AG09319 (cell line): ENCODE results near the gene TBCE.

Experiments used
- DNase-seq: peaks from one replicate; pipeline ENCODE4 v3.0.0-alpha.2; 2010; ENCODE audit warnings: low read depth; ENCODE audit errors: extremely low read depth
- TF ChIP-seq, protein P1 (sequence below): IDR thresholded peaks from 2 replicates; pipeline ENCODE4 v1.5.1; 2011; ENCODE audit warnings: low read depth, mild to moderate bottlenecking, inconsistent platforms, low read length, moderate library complexity

TBCE gene

DNA sequence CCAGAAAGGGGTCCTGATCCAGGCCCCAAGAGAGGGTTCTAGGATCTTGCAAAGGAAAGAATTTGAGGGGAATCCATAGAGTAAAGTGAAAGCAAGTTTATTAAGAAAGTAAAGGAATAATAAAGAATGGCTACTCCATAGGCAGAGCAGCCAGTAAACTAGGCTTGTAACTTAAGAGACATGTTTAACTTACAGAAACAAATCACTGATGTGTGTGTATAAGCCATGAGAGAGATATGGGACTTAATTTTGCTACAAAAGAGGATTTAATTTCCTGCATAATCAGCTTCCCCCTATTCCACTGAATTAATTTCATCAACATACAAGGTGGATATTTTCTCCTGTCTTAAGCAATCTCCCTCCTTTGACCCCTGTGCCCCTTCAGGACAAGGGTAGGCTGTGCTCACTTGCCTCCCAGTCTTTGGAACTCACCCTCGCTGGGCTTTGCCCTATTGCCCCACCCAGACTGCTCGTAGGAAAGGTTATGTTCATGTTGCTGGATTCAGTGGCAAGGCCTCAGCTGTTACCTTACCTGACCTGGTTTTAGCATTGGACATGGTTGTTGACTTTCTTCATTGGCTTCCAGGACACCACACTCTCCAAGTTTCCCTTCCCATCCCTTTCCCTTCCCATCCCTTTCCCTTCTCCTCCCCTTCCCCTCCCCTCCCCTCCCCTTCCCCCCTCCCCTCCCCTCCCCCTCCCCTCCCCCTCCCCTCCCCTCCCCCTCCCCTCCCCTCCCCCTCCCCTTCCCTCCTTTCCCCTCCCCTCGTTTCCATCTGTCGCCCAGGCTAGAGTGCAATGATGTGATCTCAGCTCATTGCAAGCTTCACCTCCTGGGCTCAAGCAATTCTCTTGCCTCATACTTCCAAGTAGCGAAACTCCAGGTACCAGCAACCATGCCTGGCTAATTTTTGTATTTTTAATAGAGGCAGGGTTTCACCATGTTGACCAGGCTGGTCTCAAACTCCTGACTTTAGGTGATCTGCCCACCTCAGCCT is 44.6 kb downstream of the TBCE start:
- TF ChIP-seq, protein P1, sequence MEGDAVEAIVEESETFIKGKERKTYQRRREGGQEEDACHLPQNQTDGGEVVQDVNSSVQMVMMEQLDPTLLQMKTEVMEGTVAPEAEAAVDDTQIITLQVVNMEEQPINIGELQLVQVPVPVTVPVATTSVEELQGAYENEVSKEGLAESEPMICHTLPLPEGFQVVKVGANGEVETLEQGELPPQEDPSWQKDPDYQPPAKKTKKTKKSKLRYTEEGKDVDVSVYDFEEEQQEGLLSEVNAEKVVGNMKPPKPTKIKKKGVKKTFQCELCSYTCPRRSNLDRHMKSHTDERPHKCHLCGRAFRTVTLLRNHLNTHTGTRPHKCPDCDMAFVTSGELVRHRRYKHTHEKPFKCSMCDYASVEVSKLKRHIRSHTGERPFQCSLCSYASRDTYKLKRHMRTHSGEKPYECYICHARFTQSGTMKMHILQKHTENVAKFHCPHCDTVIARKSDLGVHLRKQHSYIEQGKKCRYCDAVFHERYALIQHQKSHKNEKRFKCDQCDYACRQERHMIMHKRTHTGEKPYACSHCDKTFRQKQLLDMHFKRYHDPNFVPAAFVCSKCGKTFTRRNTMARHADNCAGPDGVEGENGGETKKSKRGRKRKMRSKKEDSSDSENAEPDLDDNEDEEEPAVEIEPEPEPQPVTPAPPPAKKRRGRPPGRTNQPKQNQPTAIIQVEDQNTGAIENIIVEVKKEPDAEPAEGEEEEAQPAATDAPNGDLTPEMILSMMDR, result no peak
- DNase-seq, result no peak

DNA sequence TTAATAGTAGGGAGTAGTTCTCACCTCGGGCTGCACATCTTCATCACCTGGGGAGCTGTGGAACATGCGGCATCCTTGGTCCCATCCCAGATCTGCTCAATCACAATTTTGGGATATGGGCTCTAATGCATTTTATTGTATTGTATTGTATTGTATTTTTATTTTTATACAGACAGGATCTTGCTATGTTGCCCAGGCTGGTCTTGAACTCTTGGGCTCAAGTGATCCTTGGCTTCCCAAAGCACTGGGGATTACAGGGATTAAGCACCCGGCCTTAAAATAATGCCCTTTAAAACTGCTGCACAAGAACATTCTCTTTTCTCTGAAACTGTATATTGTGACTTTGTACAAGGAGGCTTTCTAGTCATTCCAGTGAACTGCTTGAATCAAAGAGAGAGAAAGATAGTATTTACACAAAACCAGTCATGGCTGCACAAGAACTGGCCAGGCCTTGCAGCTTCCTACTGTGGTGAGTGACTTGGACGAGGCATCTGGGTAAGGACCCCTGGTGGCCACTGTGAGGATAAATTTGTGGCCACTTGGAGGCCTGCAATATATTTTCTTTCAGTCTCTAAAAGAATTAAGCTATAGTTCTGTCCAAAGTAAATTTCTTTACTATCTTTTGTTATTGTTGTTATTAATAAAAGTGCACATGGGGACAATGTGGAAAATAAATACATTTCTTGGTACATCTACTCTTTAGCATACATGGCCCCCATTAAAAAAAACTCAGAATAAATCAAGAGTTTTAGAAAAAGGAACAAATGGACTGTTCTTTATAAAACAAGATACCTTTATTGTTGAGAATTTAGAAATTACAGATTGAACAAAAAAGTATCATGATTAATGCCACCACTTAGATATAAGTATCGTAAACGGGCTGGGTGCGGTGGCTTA is 48.0 kb downstream of the TBCE start:
- TF ChIP-seq, protein P1, result peak; percentile 72
- DNase-seq, result peak; percentile 46

DNA sequence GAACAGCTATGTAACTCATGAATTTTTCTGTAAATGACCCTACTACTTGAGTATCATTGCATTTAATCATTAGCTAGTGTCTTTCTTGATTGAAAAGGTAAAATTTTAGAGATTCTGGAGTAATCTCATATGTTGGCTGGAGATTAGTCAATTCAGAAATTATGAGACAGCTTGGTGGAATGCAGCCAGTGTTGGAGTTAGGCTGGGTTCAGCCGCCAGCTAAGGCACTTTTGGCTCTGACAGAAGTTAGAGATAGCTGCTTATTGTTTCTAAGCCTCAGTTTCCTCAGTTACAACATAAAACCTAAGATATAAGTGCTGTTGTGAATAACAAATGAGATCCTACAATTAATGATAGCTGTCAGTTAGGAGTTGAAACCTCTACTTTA is 49.4 kb downstream of the TBCE start:
- TF ChIP-seq, protein P1, result no peak
- DNase-seq, result no peak

DNA sequence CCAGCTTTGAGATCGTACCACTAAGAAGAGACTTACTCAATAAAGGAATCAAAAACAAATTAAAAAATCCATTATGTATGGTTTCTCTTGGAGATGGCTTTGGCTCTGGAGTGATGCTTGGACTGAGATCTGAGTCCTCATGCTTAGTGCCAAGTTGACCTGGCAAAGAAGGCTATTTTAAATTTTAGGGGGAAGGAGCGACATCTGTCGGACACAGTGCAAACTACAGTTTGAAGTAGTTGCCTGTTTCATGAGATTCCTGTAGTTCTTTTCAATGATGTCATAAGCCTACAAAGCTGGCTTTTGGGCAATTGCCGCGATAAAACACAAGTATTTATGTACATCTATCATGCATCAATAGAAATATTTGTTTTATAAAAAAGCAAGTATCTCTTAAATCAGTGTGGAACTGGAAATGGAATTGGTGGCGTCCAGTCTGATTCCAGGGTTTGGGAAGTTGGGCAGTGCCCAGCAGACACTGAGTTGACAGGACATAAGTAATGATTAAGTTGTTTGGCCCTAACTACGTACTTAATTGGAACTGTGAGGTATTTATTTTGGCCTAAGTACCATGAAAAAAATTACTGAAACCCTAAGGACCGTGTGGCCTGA is 50.0 kb downstream of the TBCE start:
- TF ChIP-seq, protein P1, result peak; percentile 78
- DNase-seq, result peak; percentile 56

DNA sequence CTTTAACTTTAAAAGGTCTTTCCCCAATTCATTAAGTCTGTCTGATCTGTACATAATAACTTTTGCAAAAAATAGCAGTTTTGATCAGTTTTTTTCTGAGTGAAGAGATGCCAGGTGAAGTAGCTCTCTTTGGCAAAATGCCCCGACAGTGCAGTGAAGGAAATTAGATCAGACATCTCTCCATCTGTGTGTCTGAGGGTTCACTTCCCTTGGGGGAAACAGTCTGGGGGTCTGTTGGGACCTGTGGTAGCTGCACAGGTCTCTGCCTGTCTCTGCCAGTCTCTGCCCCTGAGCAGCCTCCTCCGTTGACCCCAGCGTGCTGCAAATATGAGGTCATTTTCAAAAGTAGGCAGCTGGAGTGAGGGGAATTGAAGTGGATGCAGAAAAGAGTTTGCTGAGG is 54.5 kb downstream of the TBCE start:
- TF ChIP-seq, protein P1, result no peak
- no peak for DNase-seq

DNA sequence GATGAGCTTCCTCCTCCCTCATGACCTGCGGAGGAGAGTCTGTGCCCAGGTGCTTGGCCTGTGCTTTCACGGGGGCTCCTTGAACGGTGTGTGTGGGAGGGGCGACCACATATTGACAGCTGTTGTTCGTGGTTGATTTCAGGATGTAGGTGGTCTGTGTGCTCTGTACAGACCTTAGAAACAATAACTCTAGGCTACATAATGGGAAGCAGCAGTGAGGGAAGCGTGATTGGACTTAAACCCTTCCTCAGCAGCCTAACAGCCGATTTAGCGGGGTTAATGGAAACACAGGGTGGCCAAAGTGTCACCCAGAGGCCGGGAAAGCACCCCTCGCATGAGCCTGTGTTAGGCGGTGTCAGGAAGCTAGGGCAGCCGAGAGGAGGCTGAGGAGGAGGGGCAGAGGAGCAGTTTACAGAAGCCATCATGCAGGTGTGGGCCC is 56.0 kb downstream of the TBCE start:
- TF ChIP-seq, protein P1, result no peak
- no peak for DNase-seq
